K562 (cell line): Measurements from ENCODE around the gene STARD3NL. TPM values are rescaled to one million over a fixed set of nuclear protein-coding genes. Genes with fewer than 3 reads are reported as not detected.

Experiments used
- ATAC-seq: fragments of 200-7000 bp; cut with Tn5 transposase; 3 replicates; pipeline ENCODE4 v1.9.1; 2020; ENCODE audit warnings: moderate library complexity
- BruUV-seq: library from RNA; stranded (reverse); fragments of 400-500 nt; replicated peaks from 2 replicates; lab custom pipeline; 2021; lab: Mats Ljungman, UMichigan
- CTCF ChIA-PET: fragments of 300-600 bp; formaldehyde crosslinking; extraction: SDS; loops from one replicate; lab custom pipeline; 2021; ENCODE audit warnings: low intra/inter-chr PET ratio; lab: Yijun Ruan, JAX
- POLR2A ChIA-PET: fragments of 300-600, 350-650 bp; sonication (Branson Sonifier 250); formaldehyde crosslinking; extraction: SDS; loops from one replicate; lab custom pipeline; 2021; ENCODE audit warnings: antibody characterized with exemption, inconsistent platforms; lab: Yijun Ruan, JAX
- DNase-seq, 4 experiments: peaks; one replicate each; pipeline versions ENCODE4 v3.0.0 to v3.0.0-alpha.2; 2011 to 2018; ENCODE audit warnings: low spot score in 3 of 4, mixed read lengths in 3 of 4; ENCODE audit errors: extremely low read depth in 1 of 4
- FAIRE-seq: peaks from 2 replicates; lab custom pipeline; 2011; peaks lifted over from hg19 to GRCh38; lab: Jason Lieb, UNC
- H2AFZ ChIP-seq: 2 replicates; pipeline ENCODE4 v1.6.0; 2011; ENCODE audit warnings: low read depth, low read length, control low read depth, inconsistent platforms
- H3K27ac ChIP-seq: fragments of 200-600 bp; 3 replicates; pipeline ENCODE4 v1.8.0; 2011; ENCODE audit warnings: low read depth, mild to moderate bottlenecking, control low read depth, inconsistent platforms, low read length, moderate library complexity, mixed read lengths; ENCODE audit errors: extremely low read depth
- H3K27me3 ChIP-seq, 2 experiments: fragments of 300-600 bp in 1 of 2; 2 replicates in 1 of 2; 3 replicates in 1 of 2; pipeline versions ENCODE4 v1.6.0 to v1.8.0; 2011; ENCODE audit warnings: inconsistent platforms in 2 of 2, low read length in 2 of 2, mild to moderate bottlenecking in 1 of 2, mixed read lengths in 1 of 2, moderate library complexity in 1 of 2; ENCODE audit not compliant: control insufficient read depth in 2 of 2, insufficient read depth in 2 of 2
- H3K36me3 ChIP-seq: fragments of 300-600 bp; 3 replicates; pipeline ENCODE4 v1.8.0; 2011; ENCODE audit warnings: mild to moderate bottlenecking, low read length, inconsistent platforms; ENCODE audit not compliant: control insufficient read depth, insufficient read depth
- H3K4me1 ChIP-seq, 2 experiments: fragments of 200-600 bp in 1 of 2; replicated peaks in 1 of 2; 2 replicates in 1 of 2; 3 replicates in 1 of 2; pipeline versions ENCODE4 v1.5.1 to v1.8.0; 2011; ENCODE audit warnings: inconsistent platforms in 2 of 2, low read length in 2 of 2, mild to moderate bottlenecking in 1 of 2, mixed read lengths in 1 of 2, moderate library complexity in 1 of 2; ENCODE audit not compliant: control insufficient read depth in 2 of 2, insufficient read depth in 2 of 2
- H3K4me2 ChIP-seq: 2 replicates; pipeline ENCODE4 v1.6.1; 2011; ENCODE audit warnings: low read length, control low read depth, inconsistent platforms, mixed read lengths; ENCODE audit not compliant: insufficient read depth
- H3K4me3 ChIP-seq: fragments of 200-600 bp; sonication (generic), shearing (Covaris generic); 2 replicates; pipeline ENCODE4 v1.5.1; 2016; ENCODE audit warnings: control low read depth, inconsistent platforms
- H3K79me2 ChIP-seq: fragments of 200-600 bp; 3 replicates; pipeline ENCODE4 v1.8.0; 2011; ENCODE audit warnings: low read length, inconsistent platforms; ENCODE audit not compliant: control insufficient read depth, insufficient read depth
- H3K9ac ChIP-seq, 2 experiments: 2 replicates each; pipeline versions ENCODE4 v1.6.0 to v1.6.1; 2011; ENCODE audit warnings: low read depth in 2 of 2, low read length in 2 of 2, control low read depth in 1 of 2, inconsistent platforms in 1 of 2, mild to moderate bottlenecking in 1 of 2, mixed read lengths in 1 of 2; ENCODE audit not compliant: insufficient read depth in 1 of 2
- H3K9me1 ChIP-seq: one replicate; pipeline ENCODE4 v1.6.0; 2011; ENCODE audit warnings: inconsistent platforms, mild to moderate bottlenecking, low read length, moderate library complexity; ENCODE audit not compliant: control insufficient read depth, insufficient read depth
- H3K9me3 ChIP-seq: replicated peaks from 2 replicates; pipeline ENCODE4 v1.5.1; 2011; ENCODE audit warnings: low read depth, low read length, inconsistent platforms; ENCODE audit not compliant: control insufficient read depth, insufficient read depth
- H4K20me1 ChIP-seq: replicated peaks from 2 replicates; pipeline ENCODE4 v1.6.1; 2011; ENCODE audit warnings: low read length, inconsistent platforms, mixed read lengths; ENCODE audit not compliant: control insufficient read depth, insufficient read depth
- ARID1B ChIP-seq: fragments of 450-650 bp; IDR thresholded peaks from 2 replicates; pipeline ENCODE4 v1.6.1; 2016; ENCODE audit warnings: antibody characterized with exemption, mild to moderate bottlenecking, inconsistent platforms
- FOS ChIP-seq: IDR thresholded peaks from 3 replicates; pipeline ENCODE4 v1.6.1; 2011; ENCODE audit not compliant: insufficient read length; ENCODE audit errors: extremely low read depth
- GATA2 ChIP-seq: sonication (generic); formaldehyde crosslinking; IDR thresholded peaks from 2 replicates; pipeline ENCODE4 v1.4.0; 2020; ENCODE audit warnings: mild to moderate bottlenecking, missing genetic modification reagents
- MCM5 ChIP-seq: fragments of 450-650 bp; IDR thresholded peaks from 2 replicates; pipeline ENCODE4 v1.6.1; 2016; ENCODE audit warnings: low read depth
- NONO ChIP-seq, 2 experiments: fragments of 200-400 bp in 1 of 2; fragments of 450-650 bp in 1 of 2; formaldehyde crosslinking in 1 of 2; IDR thresholded peaks; 2 replicates each; pipeline ENCODE4 v1.6.1; 2017; ENCODE audit warnings: low read depth in 2 of 2, mild to moderate bottlenecking in 2 of 2, moderate library complexity in 2 of 2, low read length in 1 of 2
- NR2C1 ChIP-seq, 2 experiments: fragments of 450-650 bp; IDR thresholded peaks; 2 replicates each; pipeline ENCODE4 v1.6.1; 2017; ENCODE audit warnings: mild to moderate bottlenecking in 2 of 2, antibody characterized with exemption in 1 of 2, inconsistent platforms in 1 of 2, missing compliant biosample characterization in 1 of 2, missing genetic modification characterization in 1 of 2
- PCBP1 ChIP-seq: fragments of 200-400 bp; formaldehyde crosslinking; IDR thresholded peaks from 2 replicates; pipeline ENCODE4 v1.6.1; 2018; ENCODE audit warnings: mild to moderate bottlenecking, low read depth, low read length; ENCODE audit not compliant: poor library complexity, severe bottlenecking
- SMAD4 ChIP-seq: fragments of 250-450 bp; sonication (Bioruptor Pico); conservative IDR thresholded peaks from 2 replicates; pipeline ENCODE4 v1.8.0; 2021; ENCODE audit warnings: inconsistent platforms, mild to moderate bottlenecking, moderate library complexity
- ZNF121 ChIP-seq: sonication (generic); formaldehyde crosslinking; conservative IDR thresholded peaks from 2 replicates; pipeline ENCODE4 v1.8.0; 2022; ENCODE audit warnings: missing genetic modification reagents
- WGBS: fragments of 100-300 bp; shearing (Covaris generic); methylation state at CpG from one replicate; pipeline ENCODE4 v1.1.6; 2016; ENCODE audit warnings: low coverage, mixed read lengths; ENCODE audit not compliant: insufficient coverage; ENCODE audit errors: missing lambda C conversion rate; 5-methylcytosine and 5-hydroxymethylcytosine counted together
- in situ Hi-C: fragments of 300-500 bp; cut with MboI; formaldehyde crosslinking; loops from 4 replicates; pipeline ENCODE4 v1.15.0; 2018; ENCODE audit warnings: inconsistent platforms, mixed read lengths
- intact Hi-C: fragments of 100-400 bp; cut with micrococcal nuclease; formaldehyde crosslinking; loops from 2 replicates; pipeline ENCODE4 v1.14.2; 2022
- polyA plus RNA-seq, 8 experiments: library from polyadenylated mRNA; depleted of rRNA in 4 of 8; stranded (reverse) in 5 of 8; unstranded in 3 of 8; fragments of >200 nt; fragmentation: Nextera tagmentation in 2 of 8; fragmentation: Illumina TruSeq in 1 of 8; extraction: Ambion mirVana in 2 of 8; extraction: Trizol in 1 of 8; gene quantifications; 2 replicates each; pipeline versions ENCODE4 v1.2.1 to v1.2.3, GENCODE V29; 2011 to 2014; ENCODE audit warnings: inconsistent platforms in 1 of 8, missing spikeins in 1 of 8
- total RNA-seq, 7 experiments: library from RNA; depleted of rRNA in 6 of 7; stranded (reverse); fragments of >200 nt in 6 of 7; fragmentation: Illumina TruSeq in 2 of 7; extraction: Trizol in 2 of 7; gene quantifications; 2 replicates each; pipeline versions ENCODE4 v1.2.1 to v1.2.3, GENCODE V29; 2011 to 2021; ENCODE audit warnings: low replicate concordance in 1 of 7
- TF ChIP-seq, protein P1 (sequence below), 2 experiments: fragments of 450-650 bp; IDR thresholded peaks; 2 replicates each; pipeline ENCODE4 v1.6.1; 2018; ENCODE audit warnings: mild to moderate bottlenecking in 2 of 2, low read depth in 1 of 2; ENCODE audit not compliant: partially characterized antibody in 2 of 2
- TF ChIP-seq, protein P2 (sequence below): fragments of 150-350 bp; conservative IDR thresholded peaks from 2 replicates; pipeline ENCODE4 v1.6.1; 2014; ENCODE audit warnings: low read length
- TF ChIP-seq, protein P3 (sequence below): IDR thresholded peaks from 2 replicates; pipeline ENCODE4 v1.6.1; 2014; ENCODE audit warnings: antibody characterized with exemption

STARD3NL gene
- total and polyA plus RNA-seq, 9 of the 15 experiments (the other 6 are each of a cell fraction or from before 2014, with no cell fraction given): 42.2 to 90.0 (median 57.6) TPM

DNA sequence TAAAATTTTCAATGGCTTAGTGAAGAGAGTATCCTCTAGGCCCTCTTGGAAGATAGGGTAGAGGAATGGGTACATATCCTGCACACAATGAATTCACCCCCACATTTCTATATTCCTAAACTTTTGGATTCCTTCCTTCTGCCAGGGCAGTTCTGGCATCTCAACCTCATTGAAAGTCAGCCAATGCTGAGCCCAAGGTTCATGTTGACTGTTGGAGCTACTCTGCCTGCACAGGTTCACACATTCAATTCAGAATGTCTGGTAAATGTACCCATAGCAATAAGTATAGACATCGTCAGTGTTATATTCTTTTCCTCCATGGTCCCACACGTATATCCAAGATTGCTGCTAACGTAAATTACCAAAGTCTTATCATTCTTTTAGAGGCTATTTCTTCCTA lies 48.9 kb upstream of the STARD3NL start:
- WGBS: 57% methylated on average over 3 of the region's 3 CpGs
- in situ Hi-C loops (no loop called here), intact Hi-C loops (loop anchor here (5.0 kb wide), 1 partner anchor 48 kb away; the partner anchor contains the start of gene STARD3NL)
- no peaks in the 10 kb centered on the region for H4K20me1 ChIP-seq
- ChIA-PET POLR2A (no interaction called here), CTCF (no interaction called here)
- ATAC-seq (no peak), FAIRE-seq (no peak), DNase-seq (no peak)
- no peaks in the 10 kb centered on the region for H3K79me2 ChIP-seq
- no peak overlapping the region for H3K27ac ChIP-seq
- no peaks in the 10 kb centered on the region for H3K36me3 ChIP-seq
- no peaks in the 10 kb centered on the region for H3K9me3 ChIP-seq
- no peaks in the 10 kb centered on the region for H3K27me3 ChIP-seq
- TF ChIP-seq, protein P1, sequence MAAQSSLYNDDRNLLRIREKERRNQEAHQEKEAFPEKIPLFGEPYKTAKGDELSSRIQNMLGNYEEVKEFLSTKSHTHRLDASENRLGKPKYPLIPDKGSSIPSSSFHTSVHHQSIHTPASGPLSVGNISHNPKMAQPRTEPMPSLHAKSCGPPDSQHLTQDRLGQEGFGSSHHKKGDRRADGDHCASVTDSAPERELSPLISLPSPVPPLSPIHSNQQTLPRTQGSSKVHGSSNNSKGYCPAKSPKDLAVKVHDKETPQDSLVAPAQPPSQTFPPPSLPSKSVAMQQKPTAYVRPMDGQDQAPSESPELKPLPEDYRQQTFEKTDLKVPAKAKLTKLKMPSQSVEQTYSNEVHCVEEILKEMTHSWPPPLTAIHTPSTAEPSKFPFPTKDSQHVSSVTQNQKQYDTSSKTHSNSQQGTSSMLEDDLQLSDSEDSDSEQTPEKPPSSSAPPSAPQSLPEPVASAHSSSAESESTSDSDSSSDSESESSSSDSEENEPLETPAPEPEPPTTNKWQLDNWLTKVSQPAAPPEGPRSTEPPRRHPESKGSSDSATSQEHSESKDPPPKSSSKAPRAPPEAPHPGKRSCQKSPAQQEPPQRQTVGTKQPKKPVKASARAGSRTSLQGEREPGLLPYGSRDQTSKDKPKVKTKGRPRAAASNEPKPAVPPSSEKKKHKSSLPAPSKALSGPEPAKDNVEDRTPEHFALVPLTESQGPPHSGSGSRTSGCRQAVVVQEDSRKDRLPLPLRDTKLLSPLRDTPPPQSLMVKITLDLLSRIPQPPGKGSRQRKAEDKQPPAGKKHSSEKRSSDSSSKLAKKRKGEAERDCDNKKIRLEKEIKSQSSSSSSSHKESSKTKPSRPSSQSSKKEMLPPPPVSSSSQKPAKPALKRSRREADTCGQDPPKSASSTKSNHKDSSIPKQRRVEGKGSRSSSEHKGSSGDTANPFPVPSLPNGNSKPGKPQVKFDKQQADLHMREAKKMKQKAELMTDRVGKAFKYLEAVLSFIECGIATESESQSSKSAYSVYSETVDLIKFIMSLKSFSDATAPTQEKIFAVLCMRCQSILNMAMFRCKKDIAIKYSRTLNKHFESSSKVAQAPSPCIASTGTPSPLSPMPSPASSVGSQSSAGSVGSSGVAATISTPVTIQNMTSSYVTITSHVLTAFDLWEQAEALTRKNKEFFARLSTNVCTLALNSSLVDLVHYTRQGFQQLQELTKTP (IDR thresholded peaks at IDR 0.05; ENCODE audit: low read depth in 1 of 2, partially characterized antibody in 2 of 2): no peak
- no peak for TF ChIP-seq NR2C1 (IDR thresholded peaks at IDR 0.05)
- TF ChIP-seq NR2C1 (tag; IDR thresholded peaks at IDR 0.05): no peak
- no peak for TF ChIP-seq ARID1B
- no peak for TF ChIP-seq MCM5
- TF ChIP-seq, protein P2, sequence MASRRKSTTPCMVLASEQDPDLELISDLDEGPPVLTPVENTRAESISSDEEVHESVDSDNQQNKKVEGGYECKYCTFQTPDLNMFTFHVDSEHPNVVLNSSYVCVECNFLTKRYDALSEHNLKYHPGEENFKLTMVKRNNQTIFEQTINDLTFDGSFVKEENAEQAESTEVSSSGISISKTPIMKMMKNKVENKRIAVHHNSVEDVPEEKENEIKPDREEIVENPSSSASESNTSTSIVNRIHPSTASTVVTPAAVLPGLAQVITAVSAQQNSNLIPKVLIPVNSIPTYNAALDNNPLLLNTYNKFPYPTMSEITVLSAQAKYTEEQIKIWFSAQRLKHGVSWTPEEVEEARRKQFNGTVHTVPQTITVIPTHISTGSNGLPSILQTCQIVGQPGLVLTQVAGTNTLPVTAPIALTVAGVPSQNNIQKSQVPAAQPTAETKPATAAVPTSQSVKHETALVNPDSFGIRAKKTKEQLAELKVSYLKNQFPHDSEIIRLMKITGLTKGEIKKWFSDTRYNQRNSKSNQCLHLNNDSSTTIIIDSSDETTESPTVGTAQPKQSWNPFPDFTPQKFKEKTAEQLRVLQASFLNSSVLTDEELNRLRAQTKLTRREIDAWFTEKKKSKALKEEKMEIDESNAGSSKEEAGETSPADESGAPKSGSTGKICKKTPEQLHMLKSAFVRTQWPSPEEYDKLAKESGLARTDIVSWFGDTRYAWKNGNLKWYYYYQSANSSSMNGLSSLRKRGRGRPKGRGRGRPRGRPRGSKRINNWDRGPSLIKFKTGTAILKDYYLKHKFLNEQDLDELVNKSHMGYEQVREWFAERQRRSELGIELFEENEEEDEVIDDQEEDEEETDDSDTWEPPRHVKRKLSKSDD: no peak
- TF ChIP-seq PCBP1: no peak
- no peak for TF ChIP-seq NONO (IDR thresholded peaks at IDR 0.05; ENCODE audit: low read depth in 2 of 2, low read length in 1 of 2)
- no peak for TF ChIP-seq GATA2 (CRISPR knock-in tag)
- no peak for TF ChIP-seq ZNF121 (CRISPR knock-in tag)
- TF ChIP-seq, protein P3, sequence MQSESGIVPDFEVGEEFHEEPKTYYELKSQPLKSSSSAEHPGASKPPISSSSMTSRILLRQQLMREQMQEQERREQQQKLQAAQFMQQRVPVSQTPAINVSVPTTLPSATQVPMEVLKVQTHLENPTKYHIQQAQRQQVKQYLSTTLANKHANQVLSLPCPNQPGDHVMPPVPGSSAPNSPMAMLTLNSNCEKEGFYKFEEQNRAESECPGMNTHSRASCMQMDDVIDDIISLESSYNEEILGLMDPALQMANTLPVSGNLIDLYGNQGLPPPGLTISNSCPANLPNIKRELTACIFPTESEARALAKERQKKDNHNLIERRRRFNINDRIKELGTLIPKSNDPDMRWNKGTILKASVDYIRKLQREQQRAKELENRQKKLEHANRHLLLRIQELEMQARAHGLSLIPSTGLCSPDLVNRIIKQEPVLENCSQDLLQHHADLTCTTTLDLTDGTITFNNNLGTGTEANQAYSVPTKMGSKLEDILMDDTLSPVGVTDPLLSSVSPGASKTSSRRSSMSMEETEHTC: no peak
- TF ChIP-seq FOS: no peak
- no peak for TF ChIP-seq SMAD4 (CRISPR knock-in tag)
- no peaks in the 10 kb centered on the region for H3K9me1 ChIP-seq
- H3K4me3 ChIP-seq: no peak overlapping the region
- no peak overlapping the region for H3K4me2 ChIP-seq
- H3K4me1 ChIP-seq: peaks cover 3 to 20% of the 10 kb centered on the region in 2 experiments; a peak in 4 of 5 replicates
- H3K9ac ChIP-seq: no peak overlapping the region
- BruUV-seq: no TSS peak
- H2AFZ ChIP-seq: peak overlapping the region; percentile 30; the same call in 1 of the 2 replicates
